Loucy (cell line): Measurements from ENCODE around the gene TARM1.

ENCODE experiments used
- H2AFZ ChIP-seq: fragments of 200-600 bp; sonication (generic); 2 replicates; pipeline ENCODE4 v1.6.0; 2016; ENCODE audit warnings: antibody characterized with exemption, mild to moderate bottlenecking, low read length, moderate library complexity
- H3F3A ChIP-seq: fragments of 200-600 bp; 2 replicates; pipeline ENCODE4 v1.6.0; 2016; ENCODE audit warnings: antibody characterized with exemption, low read depth, mild to moderate bottlenecking
- H3K27me3 ChIP-seq: fragments of 200-600 bp; sonication (generic); 2 replicates; pipeline ENCODE4 v1.6.1; 2014; ENCODE audit warnings: low read length, mild to moderate bottlenecking; ENCODE audit not compliant: insufficient read depth, poor library complexity, severe bottlenecking
- H3K36me3 ChIP-seq: fragments of 200-600 bp; sonication (generic); 2 replicates; pipeline ENCODE4 v1.6.1; 2016; ENCODE audit warnings: low read length; ENCODE audit not compliant: insufficient read depth
- H3K4me1 ChIP-seq: fragments of 200-600 bp; sonication (generic); 2 replicates; pipeline ENCODE4 v1.5.1; 2014; ENCODE audit warnings: low read length, mild to moderate bottlenecking; ENCODE audit not compliant: insufficient read depth, poor library complexity, severe bottlenecking
- H3K4me2 ChIP-seq: fragments of 200-600 bp; sonication (generic); 2 replicates; pipeline ENCODE4 v1.6.0; 2014; ENCODE audit warnings: antibody characterized with exemption, low read length, low read depth, mild to moderate bottlenecking; ENCODE audit not compliant: poor library complexity, severe bottlenecking
- H3K4me3 ChIP-seq: fragments of 200-600 bp; sonication (generic); 2 replicates; pipeline ENCODE4 v1.5.1; 2014; ENCODE audit warnings: low read length, mild to moderate bottlenecking, mixed read lengths; ENCODE audit not compliant: poor library complexity, severe bottlenecking
- H3K79me2 ChIP-seq: fragments of 200-600 bp; sonication (generic); 2 replicates; pipeline ENCODE4 v1.6.1; 2014; ENCODE audit warnings: low read length; ENCODE audit not compliant: insufficient read depth
- H3K9ac ChIP-seq: fragments of 200-600 bp; sonication (generic); 2 replicates; pipeline ENCODE4 v1.6.0; 2014; ENCODE audit warnings: mild to moderate bottlenecking, low read depth, low read length, moderate library complexity; ENCODE audit not compliant: poor library complexity, severe bottlenecking
- H3K9me2 ChIP-seq: fragments of 200-600 bp; sonication (generic); replicated peaks from 2 replicates; pipeline ENCODE4 v1.6.1; 2016; ENCODE audit warnings: low read depth, low read length, mixed read lengths
- H3K9me3 ChIP-seq: fragments of 200-600 bp; sonication (generic); 2 replicates; pipeline ENCODE4 v1.6.1; 2014; ENCODE audit warnings: mild to moderate bottlenecking, antibody characterized with exemption, low read length, low read depth; ENCODE audit not compliant: insufficient read depth
- H4K20me1 ChIP-seq: fragments of 200-600 bp; sonication (generic); 2 replicates; pipeline ENCODE4 v1.6.0; 2014; ENCODE audit warnings: antibody characterized with exemption, low read length, mild to moderate bottlenecking; ENCODE audit not compliant: insufficient read depth, poor library complexity, severe bottlenecking
- EZH2phosphoT487 ChIP-seq: fragments of 200-600 bp; IDR thresholded peaks from 2 replicates; pipeline ENCODE4 v1.6.1; 2018; ENCODE audit warnings: antibody characterized with exemption, mild to moderate bottlenecking, moderate library complexity, borderline replicate concordance
- TF ChIP-seq, protein P1 (sequence below): fragments of 200-600 bp; sonication (generic); conservative IDR thresholded peaks from 2 replicates; pipeline ENCODE4 v1.5.1; 2014; ENCODE audit warnings: mild to moderate bottlenecking, antibody characterized with exemption, low read length

The TARM1 gene

GRCh38 chr19:54069470-54069869, 11.7 kb downstream of the TARM1 start:
- H3K27me3 ChIP-seq: no peaks in the 10 kb centered on the region
- no peaks in the 10 kb centered on the region for H3K9me3 ChIP-seq
- no peaks in the 10 kb centered on the region for H3K36me3 ChIP-seq
- no peak overlapping the region for H3K9ac ChIP-seq
- H3K4me2 ChIP-seq: no peak overlapping the region
- H3K79me2 ChIP-seq: no peaks in the 10 kb centered on the region
- no peaks in the 10 kb centered on the region for H3F3A ChIP-seq
- TF ChIP-seq EZH2phosphoT487: no peak
- TF ChIP-seq, protein P1, sequence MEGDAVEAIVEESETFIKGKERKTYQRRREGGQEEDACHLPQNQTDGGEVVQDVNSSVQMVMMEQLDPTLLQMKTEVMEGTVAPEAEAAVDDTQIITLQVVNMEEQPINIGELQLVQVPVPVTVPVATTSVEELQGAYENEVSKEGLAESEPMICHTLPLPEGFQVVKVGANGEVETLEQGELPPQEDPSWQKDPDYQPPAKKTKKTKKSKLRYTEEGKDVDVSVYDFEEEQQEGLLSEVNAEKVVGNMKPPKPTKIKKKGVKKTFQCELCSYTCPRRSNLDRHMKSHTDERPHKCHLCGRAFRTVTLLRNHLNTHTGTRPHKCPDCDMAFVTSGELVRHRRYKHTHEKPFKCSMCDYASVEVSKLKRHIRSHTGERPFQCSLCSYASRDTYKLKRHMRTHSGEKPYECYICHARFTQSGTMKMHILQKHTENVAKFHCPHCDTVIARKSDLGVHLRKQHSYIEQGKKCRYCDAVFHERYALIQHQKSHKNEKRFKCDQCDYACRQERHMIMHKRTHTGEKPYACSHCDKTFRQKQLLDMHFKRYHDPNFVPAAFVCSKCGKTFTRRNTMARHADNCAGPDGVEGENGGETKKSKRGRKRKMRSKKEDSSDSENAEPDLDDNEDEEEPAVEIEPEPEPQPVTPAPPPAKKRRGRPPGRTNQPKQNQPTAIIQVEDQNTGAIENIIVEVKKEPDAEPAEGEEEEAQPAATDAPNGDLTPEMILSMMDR: no peak
- H4K20me1 ChIP-seq: no peaks in the 10 kb centered on the region
- no peaks in the 10 kb centered on the region for H3K9me2 ChIP-seq
- H3K4me1 ChIP-seq: no peaks in the 10 kb centered on the region
- no peak overlapping the region for H2AFZ ChIP-seq
- H3K4me3 ChIP-seq: no peak overlapping the region

DNA sequence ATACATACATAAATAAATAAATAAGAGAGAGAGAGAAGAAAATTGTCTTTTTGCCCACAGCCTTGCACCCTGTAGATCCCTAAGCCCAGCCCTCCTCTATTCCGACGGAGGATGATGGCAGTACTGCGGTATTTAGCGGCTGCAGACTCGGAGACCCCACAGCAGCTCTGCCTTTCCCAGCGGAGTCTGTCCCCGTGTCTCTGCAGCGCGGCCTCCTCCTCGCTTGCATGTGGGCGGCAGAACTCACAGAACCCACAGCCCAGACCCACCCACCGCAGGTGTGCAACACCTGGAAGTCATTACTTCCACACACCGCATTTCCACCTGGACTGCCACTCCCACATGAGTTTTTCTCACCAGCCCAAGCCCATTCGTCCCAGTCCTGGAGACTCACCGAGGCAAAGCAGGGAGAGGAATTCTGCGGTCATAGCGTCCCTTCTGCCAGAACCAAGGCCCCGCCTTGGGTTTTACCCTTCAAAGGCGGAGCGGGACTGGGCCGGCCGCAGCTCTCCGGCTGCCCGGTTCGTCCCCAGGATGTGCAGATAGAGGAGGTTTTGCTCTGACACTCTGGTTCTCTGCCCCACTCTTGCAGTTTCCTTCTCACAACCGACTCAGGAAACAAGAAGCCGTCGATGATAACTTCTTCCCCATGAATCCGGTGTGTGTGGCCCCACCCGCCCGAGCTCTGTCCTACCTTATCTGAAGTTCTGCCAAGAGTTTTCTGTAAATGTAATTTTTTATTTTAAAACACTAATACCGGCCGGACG, 17.6 kb downstream of the TARM1 start, which contains the start of gene VSTM1:
VSTM1 (minus strand) TSS at position 548 of the 767 bp plus-strand sequence; CDS start at position 428, 120 bp downstream.
- Histone ChIP-seq H3K4me3 (no peak within 1 kb of the TSS), H3K9me2 (no peaks in the 10 kb centered on the region), H3K27me3 (no peaks in the 10 kb centered on the region), H3K9me3 (no peaks in the 10 kb centered on the region), H3K9ac (no peak within 1 kb of the TSS), H3K4me2 (no peak within 1 kb of the TSS), H3K79me2 (no peaks in the 10 kb centered on the region), H4K20me1 (no peaks in the 10 kb centered on the region), H3K36me3 (no peaks in the 10 kb centered on the region), H3F3A (no peaks in the 10 kb centered on the region), H2AFZ (no peak within 1 kb of the TSS), H3K4me1 (no peaks in the 10 kb centered on the region)
- TF ChIP-seq, protein P1: no peak
- TF ChIP-seq EZH2phosphoT487: no peak

DNA sequence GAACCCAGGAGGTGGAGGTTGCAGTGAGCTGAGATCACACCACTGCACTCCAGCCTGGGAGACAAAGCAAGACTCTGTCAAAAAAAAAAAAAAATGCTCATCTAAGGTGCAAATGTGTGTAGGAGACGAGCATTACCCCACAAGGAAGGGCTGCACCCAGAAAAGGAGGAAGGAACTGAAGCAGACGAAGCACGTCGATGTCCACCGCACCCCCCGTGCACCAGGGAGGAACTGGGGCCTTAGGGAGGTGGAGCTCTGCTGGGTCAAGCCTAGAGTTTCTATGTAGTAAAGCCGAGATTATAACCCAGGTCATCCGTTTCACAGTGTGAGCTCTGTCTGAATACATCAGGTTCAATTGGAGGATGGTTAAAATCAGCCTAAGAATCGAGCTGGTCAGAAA, 18.5 kb downstream of the TARM1 start:
- no peak overlapping the region for H2AFZ ChIP-seq
- no peak overlapping the region for H3K4me2 ChIP-seq
- no peaks in the 10 kb centered on the region for H3K4me1 ChIP-seq
- no peak for TF ChIP-seq EZH2phosphoT487
- TF ChIP-seq, protein P1: no peak
- H3F3A ChIP-seq: no peaks in the 10 kb centered on the region
- no peaks in the 10 kb centered on the region for H3K9me2 ChIP-seq
- no peaks in the 10 kb centered on the region for H3K79me2 ChIP-seq
- H3K4me3 ChIP-seq: no peak overlapping the region
- H4K20me1 ChIP-seq: no peaks in the 10 kb centered on the region
- H3K9me3 ChIP-seq: no peaks in the 10 kb centered on the region
- no peak overlapping the region for H3K9ac ChIP-seq
- no peaks in the 10 kb centered on the region for H3K36me3 ChIP-seq
- H3K27me3 ChIP-seq: no peaks in the 10 kb centered on the region
